Activated T-cell treated with anti-CD3 and anti-CD28 coated beads, Interleukin-2, amount 50 U/mL, for 48 hours (primary cell): ENCODE data around the gene TSC1.

Experiments
- DNase-seq, 2 experiments: peaks; one replicate each; pipeline ENCODE4 v3.0.0-alpha.2; 2020

The TSC1 gene

DNA sequence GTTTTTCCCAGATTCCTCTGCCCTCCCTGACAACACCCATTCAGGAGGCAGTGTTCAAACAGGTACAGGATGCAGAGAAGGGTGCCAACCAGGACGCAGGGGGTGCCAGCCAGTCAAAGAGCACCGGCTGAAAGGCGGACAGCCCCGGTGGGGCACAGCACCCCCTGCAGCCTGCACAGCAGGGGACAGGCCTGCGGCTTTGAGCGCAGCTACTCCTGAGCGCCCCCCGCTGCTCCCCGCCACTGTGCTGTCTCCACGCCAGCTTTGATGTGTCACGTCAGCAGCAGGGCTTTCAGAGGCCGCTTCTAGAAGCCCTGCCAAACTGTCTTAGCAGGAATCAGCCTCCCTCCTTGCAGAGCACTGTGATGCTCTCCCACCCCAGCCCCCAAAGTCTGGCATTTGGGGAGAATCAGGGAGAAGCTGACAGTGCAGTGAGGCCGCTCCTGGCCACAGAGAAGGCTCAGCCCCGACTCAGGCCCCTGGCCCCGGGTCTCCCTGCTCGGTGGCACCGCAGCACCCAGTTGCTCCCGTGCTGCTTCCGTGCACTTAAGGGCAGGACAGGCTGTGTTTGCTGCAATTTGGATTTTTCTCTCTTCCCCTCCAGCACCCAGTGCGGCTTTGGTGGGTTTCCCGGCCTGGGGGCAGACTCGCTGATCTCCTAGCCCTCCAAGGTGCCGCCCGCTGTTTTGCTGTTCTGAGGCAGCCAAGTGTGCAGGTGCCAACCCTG lies 86.6 kb downstream of the TSC1 start:
- DNase-seq: no peak

- no peak for DNase-seq
Measured at GRCh38 chr9:132857031-132857430, 87.4 kb downstream of the TSC1 start.

GRCh38 chr9:132855904-132856303 lies 88.5 kb downstream of the TSC1 start:
- no peak for DNase-seq

- no peak for DNase-seq
Measured at GRCh38 chr9:132854832-132855231, 89.6 kb downstream of the TSC1 start.

DNA sequence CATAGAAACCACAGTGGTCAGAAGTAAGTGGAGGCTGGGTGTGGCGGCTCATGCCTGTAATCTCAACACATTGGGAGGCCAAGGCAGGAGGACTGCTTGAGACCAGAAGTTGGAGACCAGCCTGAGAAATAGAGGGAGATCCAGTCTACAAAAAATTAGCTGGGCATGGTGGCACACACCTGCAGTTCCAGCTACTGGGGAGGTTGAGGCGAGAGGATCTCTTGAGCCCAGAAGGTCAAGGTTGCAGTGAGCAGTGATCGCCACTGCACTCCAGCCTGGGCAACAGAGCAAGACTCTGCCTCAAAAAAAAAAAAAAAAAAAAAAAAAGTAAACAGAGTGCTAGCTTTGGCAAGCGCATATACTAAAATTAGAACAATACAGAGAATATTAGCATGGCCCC lies 90.9 kb downstream of the TSC1 start:
- DNase-seq: no peak

DNA sequence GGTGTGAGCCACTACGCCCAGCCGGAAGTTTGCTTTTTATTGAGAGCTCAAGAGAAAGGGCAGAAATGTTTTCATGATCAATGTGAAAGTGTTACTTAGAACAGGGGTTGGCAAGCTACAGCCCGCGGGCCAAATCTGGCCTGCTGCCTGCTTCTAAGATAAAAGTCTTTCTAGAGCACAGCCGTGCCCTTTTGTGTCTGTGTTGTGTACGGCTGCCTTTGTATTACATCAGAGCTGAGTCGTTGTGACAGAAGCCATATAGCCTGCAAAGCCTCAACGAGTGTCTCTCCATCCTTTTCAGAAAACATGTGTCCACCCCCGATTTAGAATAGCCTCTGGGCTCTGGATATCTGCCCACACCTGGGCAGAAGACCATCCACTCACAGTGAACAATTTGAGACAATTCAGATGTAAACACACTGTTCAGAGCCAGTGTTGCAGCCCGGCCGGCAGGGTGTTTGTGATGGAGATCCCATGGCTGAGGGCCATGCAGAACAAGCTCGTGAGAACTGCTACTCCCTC lies 95.2 kb downstream of the TSC1 start:
- peak in 1 of 2 experiments; percentile 25 for DNase-seq

DNA sequence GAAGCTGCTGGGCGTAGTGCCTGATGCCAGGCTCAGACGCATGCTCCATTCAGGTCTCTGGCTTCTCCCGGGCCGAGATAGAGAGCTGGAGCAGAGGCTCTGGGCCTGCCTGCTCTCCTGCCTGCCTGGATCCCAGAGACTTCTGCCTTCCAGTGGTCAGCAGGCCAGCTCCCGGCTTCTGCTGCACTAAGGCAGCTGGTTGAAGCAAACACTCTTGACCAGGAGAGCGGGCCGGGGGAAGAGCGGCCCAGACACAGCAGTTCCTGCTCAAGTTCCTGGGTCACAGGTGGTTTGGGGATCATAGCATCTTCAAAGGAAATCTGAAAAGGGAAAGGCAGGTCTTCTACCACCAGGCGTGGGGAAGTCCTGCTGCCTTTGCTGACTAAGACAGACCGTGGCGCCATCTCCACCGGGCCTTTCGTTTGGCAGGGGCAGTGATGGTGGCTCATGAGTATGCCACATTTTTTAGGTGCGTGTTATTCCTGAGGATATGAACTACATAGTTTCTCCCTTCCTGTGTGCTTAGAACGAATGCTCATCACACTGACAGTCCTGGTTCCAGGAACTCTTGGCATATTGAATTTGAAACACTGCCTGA lies 97.4 kb downstream of the TSC1 start:
- DNase-seq: no peak

DNA sequence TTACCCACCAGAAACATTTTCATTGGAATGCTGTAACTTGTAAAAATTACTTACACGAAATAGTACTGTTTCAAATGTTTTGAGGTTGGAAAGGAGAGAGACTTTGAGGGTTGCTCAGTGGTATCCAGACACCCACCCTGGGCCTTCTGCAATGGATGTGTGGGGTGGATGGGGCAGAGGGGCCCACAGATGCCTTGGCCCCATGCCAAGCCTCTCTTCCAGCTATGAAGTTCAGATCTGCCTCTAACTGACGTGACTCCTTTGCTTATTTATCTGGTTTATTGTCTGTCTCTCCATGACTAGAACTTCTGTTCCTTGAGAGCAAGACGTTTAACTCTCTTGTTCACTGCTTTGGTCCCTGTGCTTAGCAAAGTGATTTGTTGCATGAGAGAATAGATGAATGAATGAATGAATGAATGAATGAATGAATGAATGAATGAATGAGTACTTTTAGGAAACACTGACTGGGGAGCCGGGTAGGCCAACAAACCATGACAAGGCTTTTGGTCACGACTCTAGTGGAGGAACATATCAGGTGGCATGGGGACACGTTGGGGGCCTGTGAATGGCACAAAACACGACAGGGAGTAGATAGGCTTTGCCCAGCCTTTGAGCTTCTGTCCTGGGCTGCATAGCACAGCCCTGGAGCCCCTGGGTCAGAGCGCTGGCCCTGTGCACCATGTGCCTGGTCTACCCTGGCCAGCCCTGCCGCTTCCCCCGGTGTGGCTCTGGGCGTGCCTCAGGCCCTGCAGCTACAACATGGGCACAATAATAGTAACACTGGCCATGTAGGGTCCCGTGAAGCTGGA lies 98.1 kb downstream of the TSC1 start:
- DNase-seq: no peak

DNA sequence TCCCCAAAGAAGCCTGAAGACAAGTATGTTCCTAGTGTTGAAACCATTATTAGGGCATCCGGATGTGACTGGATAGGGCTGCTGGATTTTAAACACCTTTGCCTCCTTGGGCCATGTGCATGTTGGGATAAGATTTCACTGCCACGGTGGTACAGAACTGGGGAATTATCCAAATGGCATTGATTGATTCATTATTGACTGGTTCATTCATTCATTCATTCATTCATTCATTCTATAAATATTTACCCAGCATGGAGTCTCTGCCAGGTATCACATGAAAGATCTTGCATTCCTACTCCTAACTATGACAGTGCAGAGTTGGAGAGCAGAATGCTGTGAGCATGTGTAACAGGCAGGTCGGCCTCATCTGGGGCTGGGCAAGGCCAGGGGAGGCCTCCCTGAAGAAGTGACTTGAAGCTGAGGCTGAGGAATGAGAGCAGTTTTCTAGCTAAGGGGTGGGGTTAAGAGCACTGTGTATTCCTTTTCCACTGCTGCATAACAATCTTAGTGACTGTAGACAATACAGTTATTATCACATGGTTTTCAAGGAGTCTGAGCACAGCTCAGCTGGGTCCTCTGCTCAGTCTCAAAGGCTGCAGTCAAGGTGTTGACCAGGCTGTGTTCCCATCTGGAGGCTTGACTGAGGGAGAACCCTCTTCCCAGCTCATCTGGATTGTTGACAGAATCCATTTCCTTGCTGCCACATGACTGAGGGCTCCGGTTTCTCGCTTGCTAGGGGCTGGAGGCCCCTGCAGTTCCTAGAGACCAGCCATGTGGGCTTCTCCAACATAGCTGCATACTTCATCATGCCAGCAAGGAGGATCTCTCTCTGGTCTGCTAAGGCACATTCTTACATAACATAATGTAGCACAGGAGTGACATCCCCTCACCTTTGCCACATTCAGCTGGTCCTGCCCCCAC lies 102.0 kb downstream of the TSC1 start:
- DNase-seq: no peak
